GM12874 (cell line): ENCODE data around the gene MTHFD2L.

Experiments
- TF ChIP-seq, protein P1 (sequence below): IDR thresholded peaks from 2 replicates; pipeline ENCODE4 v1.5.1; 2011; ENCODE audit warnings: low read depth, mild to moderate bottlenecking, control low read depth, low read length, moderate library complexity; ENCODE audit not compliant: insufficient read depth

Gene MTHFD2L

DNA sequence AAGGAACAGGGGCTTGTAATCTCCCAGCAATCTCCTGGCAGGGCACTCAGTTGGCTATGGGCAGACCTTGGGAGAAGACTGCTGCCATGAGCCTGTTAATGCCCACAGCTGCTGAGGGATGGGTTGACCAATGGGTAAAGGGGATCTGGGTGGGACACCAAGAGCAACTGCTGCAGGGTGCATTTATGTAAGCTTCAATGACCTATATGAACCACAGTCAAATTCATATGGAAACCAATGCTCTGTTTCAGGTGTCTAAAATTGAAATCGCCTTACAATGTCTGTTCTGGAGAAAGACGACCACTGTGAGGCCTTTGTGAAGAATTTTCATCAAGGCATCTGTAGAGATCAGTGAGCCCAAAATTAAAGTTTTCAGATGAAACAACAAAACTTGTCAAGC is 156.4 kb downstream of the MTHFD2L start:
- TF ChIP-seq, protein P1, sequence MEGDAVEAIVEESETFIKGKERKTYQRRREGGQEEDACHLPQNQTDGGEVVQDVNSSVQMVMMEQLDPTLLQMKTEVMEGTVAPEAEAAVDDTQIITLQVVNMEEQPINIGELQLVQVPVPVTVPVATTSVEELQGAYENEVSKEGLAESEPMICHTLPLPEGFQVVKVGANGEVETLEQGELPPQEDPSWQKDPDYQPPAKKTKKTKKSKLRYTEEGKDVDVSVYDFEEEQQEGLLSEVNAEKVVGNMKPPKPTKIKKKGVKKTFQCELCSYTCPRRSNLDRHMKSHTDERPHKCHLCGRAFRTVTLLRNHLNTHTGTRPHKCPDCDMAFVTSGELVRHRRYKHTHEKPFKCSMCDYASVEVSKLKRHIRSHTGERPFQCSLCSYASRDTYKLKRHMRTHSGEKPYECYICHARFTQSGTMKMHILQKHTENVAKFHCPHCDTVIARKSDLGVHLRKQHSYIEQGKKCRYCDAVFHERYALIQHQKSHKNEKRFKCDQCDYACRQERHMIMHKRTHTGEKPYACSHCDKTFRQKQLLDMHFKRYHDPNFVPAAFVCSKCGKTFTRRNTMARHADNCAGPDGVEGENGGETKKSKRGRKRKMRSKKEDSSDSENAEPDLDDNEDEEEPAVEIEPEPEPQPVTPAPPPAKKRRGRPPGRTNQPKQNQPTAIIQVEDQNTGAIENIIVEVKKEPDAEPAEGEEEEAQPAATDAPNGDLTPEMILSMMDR = no peak

DNA sequence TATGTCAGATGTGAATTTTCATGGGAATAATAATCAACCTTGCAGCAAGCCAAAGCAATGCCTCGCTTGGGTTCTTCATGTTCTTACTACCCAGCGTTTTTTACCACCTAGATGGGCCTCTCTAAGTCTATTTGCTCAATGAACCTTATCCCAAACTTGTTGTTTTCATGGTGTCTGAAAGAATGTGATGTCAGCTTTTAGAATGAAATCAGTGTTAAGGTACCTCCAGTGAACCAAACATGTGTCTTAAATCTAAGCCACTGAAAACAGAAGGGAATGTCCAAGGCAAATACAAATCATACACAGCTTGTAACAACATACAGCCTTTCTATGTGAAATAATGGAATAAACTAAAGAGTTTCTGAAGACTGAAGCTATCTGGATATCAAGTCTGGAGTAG is 157.0 kb downstream of the MTHFD2L start:
- TF ChIP-seq, protein P1 = no peak

DNA sequence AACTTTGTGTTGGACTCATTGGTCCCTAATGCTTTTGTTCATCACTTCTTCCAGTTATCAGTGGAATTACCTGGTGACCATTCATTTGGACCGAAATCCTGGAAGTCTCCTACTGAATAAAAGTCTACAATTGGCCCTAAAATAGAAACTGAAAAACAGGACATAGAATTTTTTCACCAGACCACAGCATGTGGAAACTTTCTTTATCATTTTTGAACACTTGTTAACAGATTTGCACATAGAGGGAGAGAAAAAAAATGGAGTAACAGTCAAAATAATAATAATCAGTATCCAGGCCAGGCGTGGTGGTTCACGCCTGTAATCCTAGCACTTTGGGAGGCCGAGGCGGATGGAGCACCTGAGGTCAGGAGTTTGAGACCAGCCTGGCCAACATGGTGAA is 157.5 kb downstream of the MTHFD2L start:
- TF ChIP-seq, protein P1 = no peak

DNA sequence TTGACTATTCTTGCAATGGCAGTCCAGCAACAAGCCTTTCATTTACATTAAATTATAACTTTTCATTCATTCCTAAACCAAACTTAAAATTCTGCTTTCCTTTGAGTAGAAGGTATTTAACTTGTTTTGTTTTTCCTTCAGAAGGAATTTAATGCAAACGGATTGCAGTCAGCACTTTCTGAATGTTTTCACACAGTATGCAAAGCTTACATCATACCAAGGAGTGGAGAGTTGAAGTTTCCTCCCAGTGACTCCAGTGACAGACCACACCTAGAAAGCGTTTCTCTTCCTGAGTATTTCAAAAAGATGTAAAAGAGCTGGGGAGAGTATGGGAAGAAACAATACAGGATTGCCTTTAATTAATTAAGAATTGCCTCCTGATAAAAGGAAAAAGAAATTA is 158.5 kb downstream of the MTHFD2L start:
- TF ChIP-seq, protein P1 = no peak

DNA sequence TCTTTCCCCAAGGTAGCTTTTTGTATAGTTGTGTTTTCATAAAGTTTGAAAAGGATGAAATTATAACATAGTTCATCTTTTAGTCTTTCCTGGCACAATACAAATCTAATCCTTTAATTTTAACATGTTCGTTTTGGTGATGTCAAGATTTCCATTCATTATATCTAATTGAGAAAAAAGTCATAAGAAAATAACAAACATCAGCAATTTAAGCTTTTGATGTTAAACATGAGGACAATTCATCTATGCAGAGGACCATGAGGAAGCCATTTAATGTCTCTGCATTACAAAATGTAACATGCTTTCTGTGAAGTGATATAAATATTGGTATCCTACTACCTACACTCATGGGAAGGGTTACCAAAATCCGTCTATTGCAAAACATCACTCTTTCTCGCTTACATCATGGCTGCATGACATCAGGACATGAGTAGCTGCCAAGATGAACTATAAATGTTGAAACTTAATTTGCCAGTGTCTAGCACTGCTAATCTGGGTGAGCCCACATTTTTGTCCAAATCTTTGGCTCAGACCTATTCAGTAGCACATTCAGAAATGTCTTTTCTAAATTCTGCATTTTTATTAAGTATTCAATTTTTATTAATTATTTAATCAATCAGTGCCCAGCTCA is 159.8 kb downstream of the MTHFD2L start:
- TF ChIP-seq, protein P1 = no peak

DNA sequence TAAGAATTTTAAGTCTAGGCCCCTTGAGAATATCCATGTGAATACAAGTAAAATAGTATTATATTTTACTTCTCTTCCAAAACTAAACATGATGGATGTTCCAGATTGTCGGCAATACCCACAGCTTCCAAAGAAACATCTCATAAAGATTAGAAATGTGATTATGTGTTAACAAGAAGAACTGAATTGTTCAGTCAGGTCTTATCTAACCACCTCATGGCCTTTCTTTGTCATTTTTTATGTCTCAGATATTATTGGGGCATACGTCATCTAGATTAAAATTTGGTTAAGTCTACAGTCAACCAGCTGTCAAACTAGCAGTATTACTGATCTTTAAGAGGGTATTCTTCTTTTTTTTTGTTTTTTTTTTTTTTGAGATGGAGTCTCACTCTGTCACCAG is 160.4 kb downstream of the MTHFD2L start:
- TF ChIP-seq, protein P1 = no peak

DNA sequence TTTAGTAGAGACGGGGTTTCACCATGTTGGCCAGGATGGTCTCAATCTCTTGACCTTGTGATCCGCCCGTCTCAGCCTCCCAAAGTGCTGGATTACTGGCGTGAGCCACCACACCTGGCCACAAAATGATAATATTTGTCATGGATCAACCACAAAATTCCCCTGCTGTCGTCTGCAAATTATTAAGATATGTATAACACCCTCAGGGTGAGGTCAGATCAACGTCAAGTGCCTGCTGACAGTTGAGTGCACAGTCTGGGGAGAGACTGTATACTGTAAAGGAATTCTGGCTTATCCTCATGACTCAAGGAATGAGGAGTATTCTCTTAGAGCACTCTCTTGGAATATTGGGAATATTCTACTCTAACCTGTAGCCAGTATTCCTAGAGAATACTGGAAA is 161.6 kb downstream of the MTHFD2L start:
- TF ChIP-seq, protein P1 = no peak
